HG03342 (cell line): ENCODE data around the gene RPS27.
"Not testable (repeated sequence)": the region's sequence is repeated elsewhere in the genome, so short reads cannot be mapped to it uniquely, and the experiment has no call there.

Experiments used
- ATAC-seq: cut with Tn5 transposase; IDR thresholded peaks from one replicate; pipeline ENCODE4 v1.9.1; 2021; ENCODE audit warnings: mild to moderate bottlenecking, moderate library complexity; ENCODE audit not compliant: unreplicated experiment

RPS27 gene

GRCh38 chr1:153985341-153985912 is 5.1 kb upstream of the RPS27 start:
- ATAC-seq, result no peak

DNA sequence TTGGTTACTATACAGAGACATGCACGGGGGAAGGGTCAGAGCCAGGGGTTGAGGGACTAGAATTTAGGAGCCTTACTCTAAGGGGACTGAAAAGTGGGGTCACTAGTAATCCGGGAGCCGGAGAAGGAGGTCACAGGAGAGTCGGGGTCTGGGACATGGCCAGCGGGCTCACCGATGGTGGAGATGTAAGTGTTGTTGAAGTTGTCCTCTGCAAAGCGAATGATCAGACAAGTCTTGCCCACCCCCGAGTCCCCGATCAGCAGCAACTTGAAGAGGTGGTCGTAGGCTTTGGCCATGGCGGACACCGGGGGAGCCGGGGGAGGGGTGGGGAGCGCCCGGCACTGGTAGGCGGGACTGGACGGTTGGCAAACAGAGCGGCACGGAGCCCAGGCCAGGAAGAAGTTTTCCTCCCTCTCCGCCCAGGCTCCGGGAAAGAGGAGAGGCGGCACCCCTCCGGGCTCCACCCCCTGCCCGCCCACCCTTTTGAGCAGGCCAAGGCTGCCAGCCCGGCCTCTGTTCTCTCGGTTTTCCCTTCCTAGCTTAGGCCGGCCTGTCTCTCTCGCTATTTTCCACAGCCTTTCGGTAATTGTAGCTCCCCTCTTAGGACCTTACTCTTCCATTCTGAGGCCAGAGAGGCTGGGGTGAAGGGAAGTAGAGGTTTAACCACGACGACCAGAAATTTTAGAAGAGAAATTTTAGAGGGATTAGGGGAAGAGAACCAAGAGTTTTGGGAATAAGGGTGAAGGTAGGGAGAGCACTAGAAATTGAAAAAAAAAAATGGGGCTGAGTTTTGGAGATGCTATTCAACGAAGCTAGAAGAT is 4.4 kb upstream of the RPS27 start, which contains the start of gene RAB13:
Gene RAB13 (minus strand): TSS at position 399 of the 821 bp plus-strand sequence. CDS start 103 bp downstream, at position 296.
- ATAC-seq, result no peak

DNA sequence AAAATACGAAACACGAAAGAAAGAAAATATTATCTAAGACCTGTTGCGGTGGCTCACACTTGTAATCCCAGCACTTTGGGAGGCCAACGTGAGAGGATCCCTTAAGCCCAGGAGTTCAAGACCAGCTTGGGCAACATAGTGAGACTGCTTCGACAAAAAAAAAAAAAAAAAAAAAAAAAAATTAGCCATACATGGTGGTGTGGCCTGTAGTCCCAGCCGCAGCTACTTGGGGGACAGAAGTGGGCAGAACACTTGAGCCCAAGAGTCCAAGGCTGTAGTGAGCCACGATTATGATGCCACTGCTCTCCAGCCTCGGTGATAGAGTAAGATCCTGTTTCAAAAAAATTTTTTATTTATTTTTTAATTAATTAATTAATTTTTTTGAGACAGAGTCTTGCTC is 2.9 kb upstream of the RPS27 start:
- no peak for ATAC-seq

DNA sequence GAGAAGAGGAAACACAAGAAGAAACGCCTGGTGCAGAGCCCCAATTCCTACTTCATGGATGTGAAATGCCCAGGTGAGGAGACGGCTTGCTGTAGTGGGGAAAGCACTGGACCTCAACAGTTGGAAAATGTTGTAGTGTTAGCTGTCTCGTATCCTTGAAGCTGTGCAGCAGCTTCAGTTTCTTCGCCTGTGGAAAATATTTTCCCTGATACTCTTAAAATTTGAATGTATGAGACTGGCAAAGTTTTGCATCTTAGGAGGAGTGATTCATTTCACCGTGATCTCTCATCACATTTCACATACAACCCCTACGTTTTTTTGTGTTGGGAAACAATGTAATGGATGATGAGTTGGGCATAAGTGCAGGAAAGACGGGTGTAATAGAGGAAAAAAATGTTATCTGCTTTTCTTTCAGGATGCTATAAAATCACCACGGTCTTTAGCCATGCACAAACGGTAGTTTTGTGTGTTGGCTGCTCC is 629 bp downstream of the RPS27 start:
- no peak for ATAC-seq

DNA sequence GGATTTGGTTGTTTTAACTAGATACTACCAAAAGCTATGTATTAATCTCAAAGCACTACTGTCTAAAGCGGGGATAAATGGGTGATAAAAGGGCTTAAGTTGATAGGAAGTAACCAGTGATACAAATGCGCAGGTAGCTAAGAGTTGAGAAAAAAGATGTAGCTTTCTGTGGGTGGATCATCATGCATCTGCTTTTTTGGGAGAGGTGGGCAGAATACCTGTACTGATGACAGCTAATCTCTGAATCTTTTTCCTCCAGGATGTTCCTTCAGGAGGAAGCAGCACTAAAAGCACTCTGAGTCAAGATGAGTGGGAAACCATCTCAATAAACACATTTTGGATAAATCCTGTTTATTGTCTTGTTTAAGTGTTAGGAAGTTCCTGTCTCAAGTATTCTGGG is 1.2 kb downstream of the RPS27 start:
- no peak for ATAC-seq

DNA sequence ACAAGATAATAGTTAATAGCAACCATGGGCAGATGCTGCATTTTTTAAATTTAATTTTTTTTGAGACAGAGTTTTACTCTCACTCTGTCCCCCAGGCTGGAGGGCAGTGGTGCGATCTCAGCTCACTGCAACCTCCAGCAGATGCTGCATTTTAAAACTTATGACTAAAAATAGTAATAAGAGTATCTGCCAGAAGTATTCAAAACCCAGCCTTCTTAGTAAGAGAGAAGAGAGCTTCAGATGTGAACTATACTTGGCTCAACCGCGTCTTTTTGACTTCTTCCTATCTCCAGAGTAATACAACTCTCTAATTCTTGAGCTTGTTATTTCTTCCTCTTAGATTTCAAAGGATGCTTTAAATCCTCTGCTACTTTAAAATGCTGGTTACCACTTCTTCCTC is 4.6 kb downstream of the RPS27 start:
- no peak for ATAC-seq

DNA sequence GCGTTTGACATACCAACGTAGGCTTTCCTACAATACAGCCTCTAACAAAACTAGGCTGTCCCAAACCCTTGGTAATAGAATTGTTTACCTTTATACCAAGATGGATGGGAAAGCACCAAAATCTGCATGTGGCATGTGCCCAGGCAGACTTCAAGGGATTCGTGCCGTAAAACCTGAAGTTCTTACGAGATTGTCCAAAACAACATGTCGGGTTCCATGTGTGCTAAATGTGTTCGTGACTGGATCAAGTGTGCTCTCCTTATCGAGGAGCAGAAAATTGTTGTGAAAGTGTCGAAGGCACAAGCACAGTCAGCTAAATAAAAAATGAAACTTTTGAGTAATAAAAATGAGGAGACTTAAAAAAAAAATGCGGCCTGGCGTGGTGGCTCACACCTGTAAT is 5.1 kb downstream of the RPS27 start:
- ATAC-seq, result no peak

DNA sequence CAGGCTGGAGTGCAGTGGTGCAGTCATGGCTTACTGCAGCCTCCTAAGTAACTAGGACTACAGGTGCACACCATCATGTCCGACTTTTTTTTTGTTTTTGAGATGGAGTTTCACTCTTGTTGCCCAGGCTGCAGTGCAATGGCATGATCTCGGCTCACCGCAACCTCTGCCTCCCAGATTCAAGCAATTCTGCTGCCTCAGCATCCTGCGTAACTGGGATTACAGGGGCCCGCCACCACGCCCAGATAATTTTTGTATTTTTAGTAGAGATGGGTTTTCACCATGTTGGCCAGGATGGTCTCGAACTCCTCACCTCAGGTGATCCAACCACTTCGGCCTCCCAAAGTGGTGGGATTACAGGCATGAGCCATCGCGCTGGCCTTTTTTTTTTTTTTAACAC is 6.3 kb downstream of the RPS27 start:
- ATAC-seq, result not testable (repeated sequence)

DNA sequence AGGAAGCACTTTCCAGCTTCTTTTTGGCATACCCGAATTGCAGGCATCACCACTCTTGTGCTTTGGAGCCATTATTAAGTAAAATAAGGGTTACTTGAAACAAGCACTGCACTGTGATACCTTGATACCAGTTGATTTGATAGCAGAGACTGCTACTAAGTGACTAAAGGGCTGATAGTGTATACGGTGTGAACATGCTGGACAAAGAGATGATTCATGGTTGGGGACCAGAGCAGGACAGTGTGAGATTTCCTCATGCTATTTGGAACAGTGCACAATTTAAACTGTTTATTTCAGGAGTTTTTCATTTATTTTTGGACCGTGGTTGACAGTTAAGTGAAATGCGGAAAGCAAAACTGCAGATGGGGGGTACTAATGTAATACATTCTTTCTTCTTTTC is 9.9 kb downstream of the RPS27 start:
- no peak for ATAC-seq

- no peak for ATAC-seq
Measured at GRCh38 chr1:154006136-154006535, 15.6 kb downstream of the RPS27 start.

DNA sequence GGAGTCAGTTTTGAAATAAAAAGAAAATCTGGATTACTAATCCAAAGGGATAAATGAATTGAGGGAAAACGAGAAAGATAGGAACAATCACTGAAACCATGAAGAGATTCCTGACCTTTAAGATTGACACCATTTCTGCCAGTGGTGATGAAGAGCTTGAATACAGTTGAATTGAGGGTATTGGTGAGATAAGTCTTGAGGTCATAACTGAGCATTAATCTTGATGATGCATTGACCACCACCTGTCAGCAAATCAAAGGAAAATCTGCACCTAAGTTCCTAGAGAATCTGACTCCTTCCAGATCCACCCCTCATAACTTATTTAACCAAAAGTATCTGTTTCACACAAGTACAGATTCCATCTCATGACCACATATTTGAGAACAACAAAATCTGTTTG is 21.6 kb downstream of the RPS27 start:
- no peak for ATAC-seq

DNA sequence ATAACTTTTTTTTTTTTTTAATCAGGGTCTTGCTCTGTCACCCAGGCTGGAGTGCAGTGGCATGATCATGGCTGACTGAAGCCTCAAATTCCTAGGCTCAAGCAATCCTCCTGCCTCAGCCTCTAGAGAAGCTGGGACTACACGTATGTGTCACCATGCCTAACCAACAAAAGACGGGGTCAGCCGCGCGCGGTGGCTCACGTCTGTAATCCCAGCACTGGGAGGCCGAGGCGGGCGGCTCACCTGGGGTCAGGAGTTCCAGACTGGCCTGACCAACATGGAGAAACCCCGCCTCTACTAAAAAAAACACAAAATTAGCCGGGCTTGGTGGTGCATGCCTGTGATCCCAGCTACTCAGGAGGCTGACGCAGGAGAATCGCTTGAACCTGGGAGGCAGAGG is 22.0 kb downstream of the RPS27 start:
- ATAC-seq, result not testable (repeated sequence)

GRCh38 chr1:154014154-154014907 is 23.8 kb downstream of the RPS27 start:
- ATAC-seq, result no peak

- no peak for ATAC-seq
Measured at GRCh38 chr1:154019269-154019668, 28.7 kb downstream of the RPS27 start.

DNA sequence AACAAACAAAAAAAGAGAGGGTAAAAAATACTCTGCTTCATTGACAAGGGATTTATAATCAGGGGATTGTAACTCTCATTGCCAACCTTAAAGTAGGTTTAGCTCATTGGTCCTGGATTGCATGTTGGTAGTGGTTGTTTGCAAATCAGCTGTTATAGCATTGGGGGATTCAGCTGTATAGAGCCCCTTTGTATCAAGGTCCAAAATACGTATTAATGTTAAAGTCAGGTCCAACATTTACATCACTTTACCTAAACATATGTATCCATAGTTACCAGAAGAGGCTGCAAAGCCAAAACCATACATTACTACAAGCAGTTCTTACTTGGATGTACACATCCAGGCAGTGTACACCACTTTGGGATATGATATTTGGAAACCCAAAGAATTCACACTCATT is 29.4 kb downstream of the RPS27 start:
- no peak for ATAC-seq

DNA sequence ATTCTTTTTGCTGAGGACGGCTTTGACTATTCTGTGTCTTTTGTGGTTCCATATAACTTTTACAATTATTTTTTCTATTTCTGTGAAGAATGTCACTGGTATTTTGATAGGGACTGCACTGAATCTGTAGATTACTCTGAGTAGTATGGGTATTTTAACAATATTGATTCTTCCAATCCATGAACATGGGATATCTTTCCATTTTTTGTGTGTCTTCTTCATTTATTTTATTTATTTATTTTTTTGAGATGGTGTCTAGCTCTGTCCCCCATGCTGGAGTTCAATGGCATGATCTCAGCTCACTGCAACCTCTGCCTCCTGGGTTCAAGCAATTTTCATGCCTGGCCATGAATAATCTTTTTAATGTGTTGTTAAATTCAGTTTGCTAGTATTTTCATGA is 43.1 kb downstream of the RPS27 start:
- ATAC-seq, result not testable (repeated sequence)
